ENCODE data around the gene CRYBA2.

DNA sequence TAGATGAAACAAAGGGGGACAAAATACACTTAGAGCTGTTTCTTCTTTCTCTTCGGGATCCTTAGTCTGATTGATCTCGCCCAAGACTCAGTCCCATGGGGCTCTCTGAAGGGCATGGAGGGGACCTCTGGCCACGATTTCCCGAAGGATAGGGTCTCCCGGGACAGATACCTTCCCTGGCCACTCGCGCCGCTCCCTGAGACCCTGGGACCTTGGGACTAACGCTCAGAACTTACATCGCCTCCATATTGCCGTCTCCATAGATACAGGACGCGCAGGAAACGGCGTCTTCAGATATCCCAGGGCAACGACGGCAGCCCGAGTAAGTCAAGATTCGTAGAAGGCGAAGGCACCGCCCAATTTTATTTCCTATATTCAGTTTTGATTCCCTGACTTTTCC lies 48.0 kb upstream of the CRYBA2 start, which contains the start of gene CFAP65:
- TF ChIP-seq, protein P1, sequence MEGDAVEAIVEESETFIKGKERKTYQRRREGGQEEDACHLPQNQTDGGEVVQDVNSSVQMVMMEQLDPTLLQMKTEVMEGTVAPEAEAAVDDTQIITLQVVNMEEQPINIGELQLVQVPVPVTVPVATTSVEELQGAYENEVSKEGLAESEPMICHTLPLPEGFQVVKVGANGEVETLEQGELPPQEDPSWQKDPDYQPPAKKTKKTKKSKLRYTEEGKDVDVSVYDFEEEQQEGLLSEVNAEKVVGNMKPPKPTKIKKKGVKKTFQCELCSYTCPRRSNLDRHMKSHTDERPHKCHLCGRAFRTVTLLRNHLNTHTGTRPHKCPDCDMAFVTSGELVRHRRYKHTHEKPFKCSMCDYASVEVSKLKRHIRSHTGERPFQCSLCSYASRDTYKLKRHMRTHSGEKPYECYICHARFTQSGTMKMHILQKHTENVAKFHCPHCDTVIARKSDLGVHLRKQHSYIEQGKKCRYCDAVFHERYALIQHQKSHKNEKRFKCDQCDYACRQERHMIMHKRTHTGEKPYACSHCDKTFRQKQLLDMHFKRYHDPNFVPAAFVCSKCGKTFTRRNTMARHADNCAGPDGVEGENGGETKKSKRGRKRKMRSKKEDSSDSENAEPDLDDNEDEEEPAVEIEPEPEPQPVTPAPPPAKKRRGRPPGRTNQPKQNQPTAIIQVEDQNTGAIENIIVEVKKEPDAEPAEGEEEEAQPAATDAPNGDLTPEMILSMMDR (conservative IDR thresholded peaks at IDR 0.05; ENCODE audit: low read length): no peak
- no peak for TF ChIP-seq EZH2phosphoT487 (IDR thresholded peaks at IDR 0.05; ENCODE audit: borderline replicate concordance, low read depth, low read length)
